Gastroesophageal sphincter (tissue), 3 donors: ENCODE data around the gene OR52B6.

Experiments
- EP300 ChIP-seq: sonication (generic); formaldehyde crosslinking; IDR thresholded peaks from one replicate; pipeline ENCODE4 v1.6.1; 2017; ENCODE audit warnings: antibody characterized with exemption, mild to moderate bottlenecking
- TF ChIP-seq, protein P1 (sequence below), 4 experiments: fragments of 200-600 bp in 2 of 4; fragments of 450-650 bp in 2 of 4; sonication (generic) in 1 of 4; IDR thresholded peaks; one replicate each; pipeline ENCODE4 v1.5.1; 2017 to 2019; ENCODE audit warnings: antibody characterized with exemption in 4 of 4, mild to moderate bottlenecking in 2 of 4, moderate library complexity in 2 of 4

DNA sequence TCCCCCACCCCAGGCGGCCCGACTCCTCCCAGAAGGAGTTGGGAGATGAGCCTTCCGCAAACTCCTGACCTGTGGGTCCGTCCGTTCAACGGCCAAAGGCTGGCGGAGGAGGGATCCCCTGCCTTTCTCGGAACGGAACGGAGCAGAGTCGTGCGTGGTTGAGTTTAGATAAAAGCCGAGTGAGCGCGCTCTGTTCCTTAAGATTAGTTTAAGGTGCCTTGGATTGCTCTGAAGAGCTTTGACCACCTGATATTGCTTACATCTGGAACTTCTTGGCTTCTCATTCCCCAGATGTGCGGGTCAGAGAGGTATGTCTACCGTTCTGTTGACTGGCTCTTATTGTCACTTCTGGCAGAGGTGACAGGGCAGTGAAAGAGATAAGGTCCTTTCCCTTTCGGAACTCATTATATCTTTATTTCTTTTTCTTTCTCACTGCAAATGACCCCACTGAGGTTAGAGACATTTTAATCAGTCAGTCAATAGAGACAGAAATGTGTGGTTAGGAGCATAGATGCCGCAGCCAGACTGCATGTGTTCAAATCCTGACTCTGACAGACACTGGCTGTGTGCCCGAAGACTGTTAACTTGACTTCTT lies 16.0 kb downstream of the OR52B6 start, which contains the start of gene TRIM6:
- TF ChIP-seq, protein P1, sequence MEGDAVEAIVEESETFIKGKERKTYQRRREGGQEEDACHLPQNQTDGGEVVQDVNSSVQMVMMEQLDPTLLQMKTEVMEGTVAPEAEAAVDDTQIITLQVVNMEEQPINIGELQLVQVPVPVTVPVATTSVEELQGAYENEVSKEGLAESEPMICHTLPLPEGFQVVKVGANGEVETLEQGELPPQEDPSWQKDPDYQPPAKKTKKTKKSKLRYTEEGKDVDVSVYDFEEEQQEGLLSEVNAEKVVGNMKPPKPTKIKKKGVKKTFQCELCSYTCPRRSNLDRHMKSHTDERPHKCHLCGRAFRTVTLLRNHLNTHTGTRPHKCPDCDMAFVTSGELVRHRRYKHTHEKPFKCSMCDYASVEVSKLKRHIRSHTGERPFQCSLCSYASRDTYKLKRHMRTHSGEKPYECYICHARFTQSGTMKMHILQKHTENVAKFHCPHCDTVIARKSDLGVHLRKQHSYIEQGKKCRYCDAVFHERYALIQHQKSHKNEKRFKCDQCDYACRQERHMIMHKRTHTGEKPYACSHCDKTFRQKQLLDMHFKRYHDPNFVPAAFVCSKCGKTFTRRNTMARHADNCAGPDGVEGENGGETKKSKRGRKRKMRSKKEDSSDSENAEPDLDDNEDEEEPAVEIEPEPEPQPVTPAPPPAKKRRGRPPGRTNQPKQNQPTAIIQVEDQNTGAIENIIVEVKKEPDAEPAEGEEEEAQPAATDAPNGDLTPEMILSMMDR (IDR thresholded peaks at IDR 0.05), result no peak
- TF ChIP-seq EP300, result no peak
